ENCODE data around the gene ADGRG7.

ADGRG7 gene

GRCh38 chr3:100726706-100727105 lies 117.3 kb downstream of the ADGRG7 start:
- Histone ChIP-seq H3K4me2 (no peak overlapping the region), H3K4me3 (IDR thresholded peaks at IDR 0.05; ENCODE audit: insufficient read depth, low read depth, low read length) (no peak overlapping the region), H3K9ac (no peak overlapping the region), H3K36me3 (ENCODE audit: insufficient read depth) (peaks cover 6% of the 10 kb centered on the region; the same call in 1 of the 2 replicates), H3K27ac (no peak overlapping the region), H3K4me1 (ENCODE audit: low read depth, poor library complexity, severe bottlenecking) (peaks cover 35% of the 10 kb centered on the region), H4K20me1 (ENCODE audit: insufficient read depth) (no peaks in the 10 kb centered on the region), H2AFZ (ENCODE audit: low read depth) (no peak overlapping the region), H3K79me2 (ENCODE audit: insufficient read depth, low read depth) (peaks cover 11% of the 10 kb centered on the region; the same call in 1 of the 2 replicates), H3K27me3 (ENCODE audit: insufficient read depth, low read depth) (no peaks in the 10 kb centered on the region)
- no peak for TF ChIP-seq CTCF (conservative IDR thresholded peaks at IDR 0.05; ENCODE audit: low read depth, low read length)

GRCh38 chr3:100730524-100730923 lies 121.1 kb downstream of the ADGRG7 start:
- Histone ChIP-seq H3K4me1 (ENCODE audit: low read depth, poor library complexity, severe bottlenecking) (peaks cover 72% of the 10 kb centered on the region), H3K79me2 (ENCODE audit: insufficient read depth, low read depth) (peaks cover 21% of the 10 kb centered on the region; the same call in 1 of the 2 replicates), H3K4me3 (IDR thresholded peaks at IDR 0.05; ENCODE audit: insufficient read depth, low read depth, low read length) (no peak overlapping the region), H2AFZ (ENCODE audit: low read depth) (no peak overlapping the region), H3K27ac (peak overlapping the region; percentile 31; the same call in 1 of the 2 replicates), H4K20me1 (ENCODE audit: insufficient read depth) (no peaks in the 10 kb centered on the region), H3K9ac (no peak overlapping the region), H3K36me3 (ENCODE audit: insufficient read depth) (peaks cover 11% of the 10 kb centered on the region; the same call in 1 of the 2 replicates), H3K4me2 (peak overlapping the region; percentile 67), H3K27me3 (ENCODE audit: insufficient read depth, low read depth) (no peaks in the 10 kb centered on the region)
- TF ChIP-seq CTCF (conservative IDR thresholded peaks at IDR 0.05; ENCODE audit: low read depth, low read length), result no peak

- H3K4me1 ChIP-seq (ENCODE audit: low read depth, poor library complexity, severe bottlenecking), result peaks cover 89% of the 10 kb centered on the region
- peaks cover 21% of the 10 kb centered on the region; the same call in 1 of the 2 replicates for H3K79me2 ChIP-seq (ENCODE audit: insufficient read depth, low read depth)
- H3K36me3 ChIP-seq (ENCODE audit: insufficient read depth), result peaks cover 11% of the 10 kb centered on the region; the same call in 1 of the 2 replicates
- no peak overlapping the region for H3K27ac ChIP-seq
- H3K27me3 ChIP-seq (ENCODE audit: insufficient read depth, low read depth), result no peaks in the 10 kb centered on the region
- H2AFZ ChIP-seq (ENCODE audit: low read depth), result no peak overlapping the region
- no peak overlapping the region for H3K9ac ChIP-seq
- H3K4me3 ChIP-seq (IDR thresholded peaks at IDR 0.05; ENCODE audit: insufficient read depth, low read depth, low read length), result no peak overlapping the region
- TF ChIP-seq CTCF (conservative IDR thresholded peaks at IDR 0.05; ENCODE audit: low read depth, low read length), result no peak
- peak overlapping the region; percentile 53 for H3K4me2 ChIP-seq
- no peaks in the 10 kb centered on the region for H4K20me1 ChIP-seq (ENCODE audit: insufficient read depth)
Measured at GRCh38 chr3:100732435-100732834, 123.0 kb downstream of the ADGRG7 start.

GRCh38 chr3:100737334-100737733 lies 127.9 kb downstream of the ADGRG7 start:
- Histone ChIP-seq H3K79me2 (ENCODE audit: insufficient read depth, low read depth) (peaks cover 12% of the 10 kb centered on the region; the same call in 1 of the 2 replicates), H3K4me3 (IDR thresholded peaks at IDR 0.05; ENCODE audit: insufficient read depth, low read depth, low read length) (no peak overlapping the region), H2AFZ (ENCODE audit: low read depth) (no peak overlapping the region), H3K4me2 (peak overlapping the region; percentile 26; the same call in 1 of the 2 replicates), H4K20me1 (ENCODE audit: insufficient read depth) (no peaks in the 10 kb centered on the region), H3K27ac (peak overlapping the region; percentile 16; the same call in 1 of the 2 replicates), H3K4me1 (ENCODE audit: low read depth, poor library complexity, severe bottlenecking) (peaks cover 65% of the 10 kb centered on the region), H3K36me3 (ENCODE audit: insufficient read depth) (peaks cover 5% of the 10 kb centered on the region; the same call in 1 of the 2 replicates), H3K27me3 (ENCODE audit: insufficient read depth, low read depth) (no peaks in the 10 kb centered on the region), H3K9ac (no peak overlapping the region)
- TF ChIP-seq CTCF (conservative IDR thresholded peaks at IDR 0.05; ENCODE audit: low read depth, low read length), result peak; percentile 60
